ENCODE results near the gene IQSEC1. TPM values are rescaled to one million over a fixed set of nuclear protein-coding genes. Genes with fewer than 3 reads are reported as not detected.

IQSEC1 gene
- total and polyA plus RNA-seq, 2 experiments from 2014 or later: 8.0 to 51.9 TPM

- Mint-ChIP-seq H3K4me1 (peaks cover 29% of the 10 kb centered on the region), H3K9me3 (peaks cover 3% of the 10 kb centered on the region; the same call in 1 of the 3 replicates), H3K27ac (no peak overlapping the region), H3K36me3 (ENCODE audit: low read depth) (no peaks in the 10 kb centered on the region; the same call in 2 of the 3 replicates), H3K4me3 (no peak overlapping the region), H3K27me3 (ENCODE audit: insufficient read depth, low read depth, poor library complexity) (peaks cover 30% of the 10 kb centered on the region)
- H3K27ac ChIP-seq (ENCODE audit: low read depth): no peak overlapping the region
- no peaks in the 10 kb centered on the region for H3K79me2 ChIP-seq (replicated peaks; ENCODE audit: insufficient read depth)
- ATAC-seq: no peak
- H3K36me3 ChIP-seq (ENCODE audit: insufficient read depth): no peaks in the 10 kb centered on the region
- H2AFZ ChIP-seq: no peak overlapping the region
- TF ChIP-seq ZNF331 (CRISPR knock-in tag; IDR thresholded peaks at IDR 0.05; ENCODE audit: low read depth) (no peak), STAT1 (IDR thresholded peaks at IDR 0.05; ENCODE audit: unreplicated experiment) (no peak), POLR2AphosphoS5 (IDR thresholded peaks at IDR 0.05; ENCODE audit: low read depth) (no peak), ZNF114 (CRISPR knock-in tag; IDR thresholded peaks at IDR 0.05) (no peak), REST (IDR thresholded peaks at IDR 0.05; ENCODE audit: unreplicated experiment) (no peak), ETS1 (IDR thresholded peaks at IDR 0.05) (no peak), CTCF (conservative IDR thresholded peaks at IDR 0.05; ENCODE audit: low read depth in 2 of 2) (no peak), EZH2 (IDR thresholded peaks at IDR 0.05; ENCODE audit: low read depth, unreplicated experiment) (no peak)
- H3K9me2 ChIP-seq (ENCODE audit: insufficient read depth): no peaks in the 10 kb centered on the region
- no peaks in the 10 kb centered on the region for H4K20me1 ChIP-seq (replicated peaks; ENCODE audit: insufficient read depth)
- DNase-seq (ENCODE audit: low spot score): no peak
- peaks cover 8% of the 10 kb centered on the region; the same call in 1 of the 2 replicates for H3F3A ChIP-seq (replicated peaks; ENCODE audit: low read depth)
- no peak overlapping the region for H3K4me3 ChIP-seq
- peaks cover 19% of the 10 kb centered on the region for H3K27me3 ChIP-seq (ENCODE audit: insufficient read depth)
- H3K4me2 ChIP-seq: no peak overlapping the region
- no peaks in the 10 kb centered on the region for H3K4me1 ChIP-seq (ENCODE audit: insufficient read depth)
Observed at GRCh38 chr3:13078163-13078905, 5.1 kb upstream of the IQSEC1 start.
